Raji (cell line): Measurements from ENCODE around the gene C19orf85.

ENCODE experiments used
- POLR2A ChIP-seq: IDR thresholded peaks from 2 replicates; pipeline ENCODE4 v1.6.1; 2011; ENCODE audit warnings: low read depth, low read length, control low read depth; ENCODE audit not compliant: insufficient read depth

The C19orf85 gene

DNA sequence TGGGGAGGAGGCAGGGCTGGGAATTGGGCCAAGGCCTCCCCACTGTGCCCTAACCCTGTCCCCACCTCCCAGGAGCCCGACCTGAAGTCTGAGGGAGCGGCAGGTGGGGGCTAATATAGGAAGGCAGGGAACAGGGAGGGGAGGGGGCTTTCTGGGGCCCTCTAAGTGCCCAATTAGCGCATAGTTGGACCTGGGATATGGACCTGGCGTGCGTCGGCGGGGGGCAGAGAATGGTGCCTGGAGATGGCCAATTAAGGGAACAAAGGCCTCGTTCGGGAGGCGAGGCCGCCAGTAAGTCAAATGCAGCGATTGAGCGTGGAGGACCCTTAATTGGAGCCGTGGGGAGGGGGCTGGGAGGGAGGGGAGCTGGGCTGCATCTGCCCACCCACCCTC lies at the start of gene C19orf85:
Gene C19orf85, minus strand, starts transcription at position 90 of the 393 bp plus-strand sequence. CDS start 197 bp downstream, outside the sequence.
- no peak for TF ChIP-seq POLR2A

DNA sequence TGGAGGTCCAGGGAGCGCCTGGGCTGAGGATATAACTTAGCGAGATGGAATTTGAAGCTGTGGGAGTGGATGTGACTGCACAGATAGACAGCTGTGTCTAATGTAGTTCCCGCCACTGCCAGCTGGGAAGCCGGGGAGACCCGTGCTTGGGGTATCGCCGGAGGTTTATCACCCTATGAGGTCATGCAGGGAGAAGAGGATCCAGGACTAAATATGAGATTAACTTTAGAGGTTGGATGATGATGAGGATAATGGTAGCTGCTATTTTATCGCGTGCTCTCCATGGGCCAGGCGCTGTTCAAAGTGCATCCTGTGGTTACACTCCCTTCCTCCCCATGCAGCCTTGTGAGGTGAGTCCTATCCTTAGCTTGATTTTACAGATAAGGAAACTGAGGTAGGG lies 43.6 kb upstream of the C19orf85 start:
- TF ChIP-seq POLR2A = no peak

DNA sequence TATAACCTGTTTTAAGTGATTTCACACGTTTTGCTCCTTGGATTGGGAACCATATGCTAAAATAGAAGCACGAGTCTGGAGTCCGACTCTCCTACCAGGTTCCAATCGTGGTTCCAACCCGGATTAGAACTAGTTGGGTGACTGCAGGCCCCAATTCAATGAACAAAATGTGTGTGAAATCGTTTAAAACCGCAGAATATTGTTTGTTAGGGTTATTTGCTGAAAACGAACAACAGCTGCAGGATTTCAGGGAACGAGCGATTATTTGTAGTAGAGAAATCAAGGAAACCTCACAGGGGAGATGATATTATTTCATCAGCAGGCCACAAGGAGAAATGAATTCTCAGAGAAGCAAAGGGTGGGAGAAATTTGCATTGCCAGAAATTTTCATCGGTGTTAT lies 40.4 kb upstream of the C19orf85 start:
- no peak for TF ChIP-seq POLR2A

DNA sequence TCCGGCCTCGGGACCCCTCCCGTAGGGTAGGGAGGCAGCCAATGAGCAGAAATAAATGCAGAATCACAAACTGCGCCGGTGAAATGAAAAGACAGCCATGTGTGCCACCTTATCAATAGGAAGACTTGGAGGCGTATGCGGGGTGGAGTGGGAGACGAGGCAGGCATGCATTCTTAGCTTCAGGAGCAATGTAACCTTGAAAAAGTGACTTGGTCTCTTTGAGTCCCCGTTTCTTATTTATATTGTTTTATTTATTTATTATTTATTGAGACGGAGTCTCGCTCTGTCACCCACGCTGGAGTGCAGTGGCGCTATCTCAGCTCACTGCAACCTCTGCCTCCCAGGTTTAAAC lies 39.7 kb upstream of the C19orf85 start:
- TF ChIP-seq POLR2A = no peak

DNA sequence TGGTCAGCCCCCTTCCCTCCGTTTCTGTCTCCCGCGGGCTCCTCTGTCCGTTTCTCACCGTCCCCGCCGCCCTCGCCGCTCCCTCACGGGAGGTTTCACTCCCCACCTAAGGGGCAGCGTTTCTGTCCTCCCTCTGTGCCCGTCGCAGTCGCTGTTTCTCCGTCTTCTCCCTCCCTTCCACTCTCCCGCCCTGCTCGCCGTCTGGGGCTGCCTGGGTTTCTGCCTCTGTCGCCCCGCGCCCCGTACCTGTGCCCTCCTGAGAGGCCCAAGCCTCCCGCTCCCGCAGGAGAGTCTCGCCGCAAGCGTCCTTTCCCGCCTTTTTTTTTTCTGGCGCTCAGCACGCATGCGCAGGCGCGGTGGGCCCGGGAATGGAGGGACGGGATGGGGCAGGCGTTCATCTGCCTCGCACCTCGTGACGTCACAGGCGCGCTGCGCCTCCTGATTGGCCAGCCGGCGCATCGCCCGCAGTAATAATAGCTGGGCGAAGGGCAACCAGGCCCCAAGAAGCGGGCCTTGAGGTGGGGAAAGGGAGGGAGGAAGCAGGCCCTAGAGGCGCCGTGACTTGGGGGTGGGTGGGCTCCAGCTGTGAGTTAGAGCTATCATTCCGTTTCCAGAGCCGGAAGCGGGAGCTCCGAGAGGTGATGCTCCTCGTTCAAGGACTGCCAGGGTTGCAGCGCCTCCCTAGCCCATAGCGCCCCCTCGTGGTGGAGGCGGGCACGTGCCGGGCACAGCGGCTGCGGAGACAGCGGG lies 39.1 kb upstream of the C19orf85 start:
- TF ChIP-seq POLR2A = peak; percentile 40; the same call in 1 of the 2 replicates

DNA sequence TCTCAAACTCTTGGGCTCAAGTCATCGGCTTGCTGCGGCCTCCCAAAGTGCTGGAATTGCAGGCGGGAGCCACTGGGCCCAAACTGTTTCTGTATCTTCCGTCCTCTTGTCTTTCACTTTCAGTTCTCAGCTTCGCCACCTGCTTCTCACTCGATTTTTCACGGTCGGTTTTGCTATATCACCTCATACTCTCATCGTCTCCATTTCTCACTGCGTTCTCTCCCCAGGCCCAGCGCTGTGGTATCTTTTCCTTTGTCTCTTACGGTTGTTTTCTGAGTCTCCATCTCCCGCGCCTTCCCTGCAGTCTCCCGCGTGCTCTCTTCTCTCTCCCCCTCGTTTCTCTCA lies 38.6 kb upstream of the C19orf85 start:
- no peak for TF ChIP-seq POLR2A

DNA sequence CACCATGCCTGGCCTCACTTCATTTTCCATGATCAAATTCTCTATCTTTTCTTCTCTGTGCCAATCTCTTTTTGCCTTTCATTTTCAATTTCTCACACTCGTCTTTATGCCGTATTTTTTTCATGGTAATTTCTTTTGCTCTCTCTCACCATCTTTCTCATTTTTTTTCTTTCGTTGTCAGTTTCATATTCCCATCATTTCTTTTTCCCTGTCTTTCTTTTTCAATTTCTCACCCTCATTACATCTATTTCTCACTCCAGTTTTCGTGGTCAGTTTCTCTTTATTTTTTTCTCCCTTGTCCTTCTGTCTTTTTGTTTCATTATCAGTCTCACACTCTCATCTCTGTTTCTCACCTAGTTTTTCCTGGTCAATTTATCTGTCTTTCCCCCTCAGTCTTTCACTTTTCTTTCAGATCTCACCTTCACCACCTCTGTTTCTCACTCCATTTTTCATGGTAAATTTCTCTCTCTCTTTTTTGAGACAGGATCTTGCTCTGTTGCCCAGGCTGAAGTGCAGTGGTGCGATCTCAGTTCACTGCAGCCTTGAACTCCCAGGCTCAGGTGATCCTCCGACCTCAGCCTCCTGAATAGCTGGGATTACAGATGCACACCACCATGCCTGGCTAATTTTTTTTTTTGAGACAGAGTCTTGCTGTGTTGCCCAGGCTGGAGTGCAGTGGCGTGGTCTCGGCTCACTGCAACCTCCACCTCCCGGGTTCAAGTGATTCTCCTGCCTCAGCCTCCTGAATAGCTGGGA lies 37.8 kb upstream of the C19orf85 start:
- no peak for TF ChIP-seq POLR2A

DNA sequence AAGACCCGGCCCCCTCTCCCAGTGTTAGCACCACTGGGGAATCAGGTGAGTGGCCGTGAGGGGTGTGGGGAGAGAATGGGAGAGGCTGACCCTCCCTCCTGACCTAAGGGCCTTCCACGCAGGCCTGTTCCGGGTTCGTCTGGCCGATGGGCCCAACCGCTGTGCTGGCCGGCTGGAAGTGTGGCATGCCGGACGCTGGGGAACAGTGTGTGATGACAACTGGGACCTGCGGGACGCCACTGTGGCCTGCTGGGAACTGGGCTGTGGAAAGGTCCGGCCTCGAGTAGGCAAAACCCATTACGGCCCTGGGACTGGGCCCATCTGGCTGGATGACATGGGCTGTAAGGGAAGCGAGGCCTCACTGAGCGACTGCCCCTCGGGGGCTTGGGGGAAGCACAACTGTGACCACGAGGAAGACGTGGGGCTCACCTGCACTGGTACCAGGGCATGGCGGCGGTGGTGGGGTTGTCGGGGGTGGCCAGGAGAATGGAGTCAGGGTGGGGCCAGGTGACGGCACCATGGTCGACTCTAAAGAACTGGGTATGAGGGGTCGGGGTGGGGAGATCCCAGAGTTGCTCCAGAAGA lies 35.9 kb upstream of the C19orf85 start:
- no peak for TF ChIP-seq POLR2A

DNA sequence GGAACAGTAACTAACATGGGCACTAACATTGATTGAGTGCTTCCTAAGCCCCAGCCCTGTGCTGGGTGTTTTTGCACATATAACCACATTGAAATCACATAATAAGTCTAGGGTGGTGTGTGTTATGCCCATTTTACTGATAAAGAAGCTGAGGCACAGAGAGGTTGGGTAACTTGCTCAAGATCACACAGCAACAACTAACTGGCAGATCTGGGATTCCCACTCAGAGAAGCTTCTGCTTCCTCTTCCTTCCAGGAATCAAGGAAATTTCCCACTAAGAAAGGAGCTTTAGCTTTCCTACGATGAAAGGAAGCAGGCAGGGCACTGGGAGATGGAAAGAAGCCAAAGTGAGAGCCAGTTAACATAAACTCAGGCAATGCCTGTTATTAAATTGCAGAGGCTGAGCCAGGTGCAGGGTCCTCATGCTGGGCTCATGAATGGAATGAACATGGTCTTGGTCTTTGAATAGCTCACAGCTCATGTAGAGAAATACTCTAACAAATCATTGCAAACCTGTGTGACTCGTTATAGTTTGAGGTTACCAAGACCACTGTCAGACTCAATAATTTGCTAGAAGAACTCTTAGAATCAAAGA lies 33.8 kb upstream of the C19orf85 start:
- no peak for TF ChIP-seq POLR2A

DNA sequence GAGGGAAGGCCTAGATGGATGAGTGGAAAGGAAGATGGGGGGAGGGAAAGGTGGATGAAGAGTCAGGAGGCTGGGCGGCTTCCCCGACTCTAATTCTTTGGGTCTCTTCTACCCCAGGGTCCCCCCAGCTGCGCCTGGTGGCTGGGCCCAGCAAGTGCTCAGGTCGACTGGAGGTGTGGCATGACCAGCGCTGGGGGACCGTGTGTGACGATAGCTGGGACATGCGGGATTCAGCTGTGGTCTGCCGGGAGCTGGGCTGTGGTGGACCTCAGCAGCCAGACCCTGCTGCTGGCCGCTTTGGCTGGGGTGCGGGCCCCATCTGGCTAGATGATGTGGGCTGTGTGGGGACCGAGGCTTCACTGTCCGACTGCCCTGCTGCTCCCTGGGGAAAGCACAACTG lies 33.2 kb upstream of the C19orf85 start:
- no peak for TF ChIP-seq POLR2A

DNA sequence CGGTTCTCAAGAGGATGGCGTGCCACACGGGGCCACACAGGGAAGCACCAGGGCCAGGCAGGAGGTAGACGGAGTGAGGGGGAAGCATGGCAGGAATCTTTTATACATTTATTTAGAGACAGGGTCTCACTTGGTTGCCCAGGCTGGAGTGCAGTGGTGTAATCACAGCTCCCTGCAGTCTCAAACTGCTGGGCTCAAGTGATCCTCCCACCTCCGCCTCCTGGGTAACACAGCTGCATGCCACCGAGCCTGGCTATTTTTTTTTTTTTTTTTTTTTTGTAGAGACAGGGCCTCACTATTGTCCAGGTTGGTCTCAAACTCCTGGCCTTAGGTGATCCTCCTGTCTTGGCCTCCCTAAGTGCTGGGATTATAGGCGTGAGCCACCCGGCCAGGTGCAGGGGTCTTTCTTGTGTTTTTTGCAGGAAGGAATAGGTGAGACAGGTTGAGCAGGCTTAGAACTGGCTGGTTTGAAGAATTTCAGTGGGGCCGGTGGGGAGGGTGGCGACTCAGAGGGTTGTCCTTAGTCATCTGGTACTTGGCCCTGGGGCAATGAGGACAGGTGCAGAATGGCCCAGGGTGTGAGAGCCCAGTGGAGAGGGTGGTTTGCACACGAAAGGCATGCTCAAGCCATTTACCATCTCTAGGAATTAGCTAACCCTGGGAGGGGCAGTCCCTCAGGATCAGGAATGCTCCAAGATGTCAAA lies 31.2 kb upstream of the C19orf85 start:
- TF ChIP-seq POLR2A = no peak

DNA sequence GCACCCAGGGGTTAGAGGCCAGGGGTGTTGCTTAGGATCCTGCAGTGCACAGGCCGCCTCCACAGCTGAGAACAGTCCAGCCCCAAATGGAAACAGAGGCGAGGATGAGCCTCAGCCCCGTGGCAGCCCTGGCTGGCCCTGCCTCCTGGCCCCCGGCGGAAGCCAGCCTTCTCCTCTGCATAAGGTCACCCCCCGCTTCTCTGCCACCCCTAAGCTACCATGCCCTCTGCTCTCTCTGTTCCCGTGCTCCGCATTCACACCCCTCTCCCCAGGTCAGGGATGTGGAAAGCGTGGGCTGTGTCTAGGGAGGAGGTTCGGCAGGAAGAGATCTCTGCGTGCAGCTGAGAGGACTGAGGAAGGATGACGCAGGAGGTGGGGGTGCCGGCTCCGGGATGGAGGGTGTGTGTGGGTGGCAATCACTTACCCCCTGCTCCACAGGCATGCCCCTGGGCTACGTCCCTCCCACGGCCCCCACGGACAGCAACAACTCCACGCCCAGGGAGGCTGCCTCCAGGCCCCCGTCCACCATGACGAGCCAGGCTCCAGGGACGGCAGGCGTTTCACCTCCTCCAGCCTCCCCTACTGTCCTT lies 29.7 kb upstream of the C19orf85 start:
- TF ChIP-seq POLR2A = no peak

DNA sequence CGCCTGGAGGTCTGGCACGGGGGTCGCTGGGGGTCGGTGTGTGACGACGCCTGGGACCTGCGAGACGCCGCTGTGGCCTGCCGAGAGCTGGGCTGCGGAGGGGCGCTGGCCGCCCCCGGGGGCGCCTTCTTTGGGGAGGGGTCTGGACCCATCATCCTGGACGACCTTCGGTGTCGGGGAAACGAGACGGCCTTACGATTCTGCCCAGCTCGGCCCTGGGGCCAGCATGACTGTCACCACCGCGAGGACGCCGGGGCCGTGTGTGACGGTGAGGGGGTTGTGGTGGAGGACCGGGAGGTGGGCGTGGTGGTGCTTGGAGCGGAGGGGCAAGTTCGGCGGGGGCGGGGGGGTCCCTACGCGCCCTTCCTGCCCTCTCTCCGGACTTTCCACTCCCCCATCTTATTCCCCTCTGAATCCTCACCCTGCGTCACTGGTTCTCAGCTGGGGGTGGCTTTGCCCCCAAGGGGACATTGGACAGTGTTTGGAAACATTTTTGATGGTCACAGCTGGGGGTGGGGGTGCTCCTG lies 29.2 kb upstream of the C19orf85 start:
- no peak for TF ChIP-seq POLR2A

DNA sequence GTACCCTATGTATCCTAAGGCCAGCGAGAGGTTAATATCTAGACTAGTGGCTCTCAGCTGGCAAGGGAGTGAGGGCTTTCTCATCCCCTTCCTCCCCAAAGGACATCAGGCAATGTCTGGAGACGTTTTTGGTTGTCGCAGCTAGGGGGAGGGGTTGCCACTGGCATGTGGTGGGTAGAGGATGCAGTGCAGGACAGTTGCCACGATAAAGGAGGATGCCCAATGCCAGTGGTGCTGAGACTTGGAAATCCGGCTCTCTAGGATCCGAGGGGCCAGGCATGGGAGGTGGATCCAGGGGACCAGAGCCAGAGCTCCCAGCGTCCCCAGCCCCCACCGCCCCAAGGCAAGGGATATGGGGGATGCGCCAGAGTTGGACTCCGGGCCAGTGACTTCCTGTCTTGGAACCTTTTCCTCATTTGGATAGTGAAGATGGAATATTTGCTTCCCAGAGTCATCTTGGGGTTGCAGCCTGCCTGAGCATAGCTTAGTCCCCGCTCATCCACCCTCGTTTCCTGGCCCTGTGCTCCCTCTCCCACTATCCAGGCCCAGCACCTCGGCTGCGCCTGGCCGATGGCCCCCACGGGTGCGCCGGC lies 28.6 kb upstream of the C19orf85 start:
- no peak for TF ChIP-seq POLR2A
